ENCODE measurements around the gene PLGRKT. TPM values are rescaled to one million over a fixed set of nuclear protein-coding genes. Genes with fewer than 3 reads are reported as not detected.
A peak's percentile ranks its signal among the peaks of the same experiment; 100 is the strongest.
"Not testable (repeated sequence)": the region's sequence is repeated elsewhere in the genome, so short reads cannot be mapped to it uniquely, and the experiment has no call there.

PLGRKT gene
- total RNA-seq, 1 donor from 2014 or later, result 10.7 TPM

DNA sequence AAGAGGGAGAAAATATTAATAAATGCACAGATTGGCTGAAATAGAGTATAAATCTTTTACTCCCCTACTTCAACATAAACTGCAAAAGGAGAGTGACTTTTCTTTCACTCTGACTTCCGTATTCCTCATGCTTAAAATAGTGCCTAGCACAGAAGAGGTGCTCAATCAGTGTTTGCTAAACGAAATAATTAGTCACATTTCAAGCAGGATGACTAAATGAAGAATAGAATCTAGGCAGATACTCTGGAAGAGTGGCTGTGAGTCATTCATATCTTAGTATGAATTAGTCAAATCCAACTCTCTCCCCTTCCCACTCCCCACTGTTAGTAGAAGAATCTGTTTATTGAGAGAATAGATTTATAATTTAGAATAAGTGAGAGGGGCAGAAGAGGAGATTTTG, 17.5 kb upstream of the PLGRKT start:
- intact Hi-C loops (cut with DNase I), result no loop called here
- DNase-seq (ENCODE audit: low spot score) (no peak), ATAC-seq (no peak)

DNA sequence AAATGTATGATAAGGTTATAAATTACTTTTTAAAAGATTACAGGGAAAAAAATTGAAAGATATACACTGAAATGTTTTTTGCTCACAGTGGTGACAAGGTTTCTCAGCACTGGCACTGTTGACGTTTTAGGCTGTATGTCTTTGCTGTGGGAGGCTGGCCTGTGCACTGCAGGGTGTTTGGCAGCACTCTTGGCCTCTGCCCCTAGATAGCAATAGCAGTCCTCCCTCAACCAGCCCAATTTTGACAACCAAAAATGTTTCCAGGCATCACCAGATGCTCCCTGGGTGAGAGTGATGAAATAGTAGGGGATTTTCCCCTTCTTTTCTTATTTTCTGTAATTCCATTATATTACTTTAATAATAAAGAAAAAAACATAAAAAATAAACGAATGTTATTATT, 15.9 kb upstream of the PLGRKT start:
- no peak for DNase-seq (ENCODE audit: low spot score)
- intact Hi-C loops (cut with DNase I), result no loop called here
- no peak for ATAC-seq

GRCh38 chr9:5453004-5453403, 15.3 kb upstream of the PLGRKT start:
- ATAC-seq (no peak), DNase-seq (ENCODE audit: low spot score) (no peak)
- intact Hi-C loops (cut with DNase I), result no loop called here

DNA sequence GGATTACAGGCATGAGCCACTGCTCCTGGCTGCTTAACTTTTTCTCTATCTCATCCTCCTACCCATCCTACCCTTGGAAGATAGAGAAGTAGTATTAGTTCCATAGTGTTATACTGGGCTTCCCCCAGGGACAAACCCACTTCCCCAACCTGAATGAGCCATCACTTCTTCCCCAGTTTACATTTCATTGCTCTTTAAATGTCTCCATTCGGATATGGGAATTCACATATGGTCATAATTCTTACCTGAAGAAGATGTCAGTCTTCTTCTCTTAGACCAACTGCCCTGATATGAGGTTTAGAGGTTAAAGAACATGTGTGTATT, 14.5 kb upstream of the PLGRKT start:
- intact Hi-C loops (cut with DNase I), result no loop called here
- DNase-seq (ENCODE audit: low spot score), result no peak
- ATAC-seq, result no peak

- peak; percentile 99 for ATAC-seq
- intact Hi-C loops (cut with DNase I), result no loop called here
- peak; percentile 89 for DNase-seq (ENCODE audit: low spot score)
Observed at GRCh38 chr9:5450359-5451091, 12.8 kb upstream of the PLGRKT start, which contains the start of gene CD274. Gene CD274 (plus strand): TSS chr9:5450542. CDS start chr9:5456114, 5,572 bp downstream.

GRCh38 chr9:5449521-5450358, 12.0 kb upstream of the PLGRKT start:
- DNase-seq (ENCODE audit: low spot score), result no peak
- peak; percentile 11 for ATAC-seq
- intact Hi-C loops (cut with DNase I), result no loop called here

DNA sequence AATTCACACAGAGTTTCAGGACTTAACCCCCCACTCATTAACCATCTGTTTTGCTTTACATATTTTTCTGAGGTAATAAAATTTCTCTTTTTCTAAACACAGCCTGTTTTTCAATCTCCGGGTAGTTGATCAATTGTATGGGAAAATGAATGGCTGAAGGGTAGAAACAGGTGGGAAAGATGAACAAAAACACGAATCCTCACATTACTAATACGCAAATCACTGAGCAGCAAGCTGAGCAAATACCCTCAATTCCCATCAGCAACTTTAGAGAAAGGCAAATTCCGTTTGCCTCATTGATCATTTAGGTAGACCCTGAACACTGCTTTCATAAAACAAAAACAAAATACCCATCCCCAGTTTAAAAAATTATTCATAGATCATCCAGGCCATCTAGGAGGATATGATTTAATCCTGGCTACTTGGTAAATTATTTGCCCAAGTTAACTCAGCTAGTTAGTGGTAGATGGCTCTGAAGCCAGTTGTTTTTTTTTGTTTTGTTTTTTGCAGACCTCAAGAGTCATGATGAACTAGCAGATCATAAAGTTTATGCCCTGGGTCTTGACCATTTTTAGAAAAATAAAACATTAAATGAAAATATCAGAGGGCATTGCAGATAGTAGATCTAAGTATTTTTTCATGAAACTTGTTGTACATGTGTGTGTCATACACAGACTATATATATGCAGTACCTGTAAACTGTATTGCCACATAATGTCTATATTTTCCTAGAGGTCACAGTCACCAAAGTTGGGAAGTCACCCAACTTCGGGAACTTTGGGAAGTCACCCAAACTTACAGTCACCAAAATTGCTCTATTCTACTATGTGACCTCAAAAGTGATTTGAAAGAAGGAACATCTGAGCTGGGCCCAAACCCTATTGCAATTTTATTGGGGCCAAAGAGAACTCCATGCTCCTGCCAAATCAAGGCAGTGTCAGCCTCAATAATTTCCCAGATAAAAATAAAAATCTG, 11.0 kb upstream of the PLGRKT start:
- no peak for DNase-seq (ENCODE audit: low spot score)
- no peak for ATAC-seq
- intact Hi-C loops (cut with DNase I), result no loop called here

- ATAC-seq (no peak), DNase-seq (ENCODE audit: low spot score) (no peak)
- intact Hi-C loops (cut with DNase I), result no loop called here
Observed at GRCh38 chr9:5448016-5448415, 10.3 kb upstream of the PLGRKT start.

GRCh38 chr9:5447337-5447736, 9.6 kb upstream of the PLGRKT start:
- DNase-seq (ENCODE audit: low spot score) (no peak), ATAC-seq (no peak)
- intact Hi-C loops (cut with DNase I), result no loop called here

- ATAC-seq (no peak), DNase-seq (ENCODE audit: low spot score) (no peak)
- intact Hi-C loops (cut with DNase I), result no loop called here
Observed at GRCh38 chr9:5446451-5447236, 8.9 kb upstream of the PLGRKT start.

- intact Hi-C loops (cut with DNase I), result no loop called here
- DNase-seq (ENCODE audit: low spot score) (no peak), ATAC-seq (no peak)
Observed at GRCh38 chr9:5445886-5446285, 8.2 kb upstream of the PLGRKT start.

GRCh38 chr9:5445096-5445495, 7.4 kb upstream of the PLGRKT start:
- ATAC-seq; DNase-seq (ENCODE audit: low spot score); intact Hi-C loops (cut with DNase I): not testable (repeated sequence)

DNA sequence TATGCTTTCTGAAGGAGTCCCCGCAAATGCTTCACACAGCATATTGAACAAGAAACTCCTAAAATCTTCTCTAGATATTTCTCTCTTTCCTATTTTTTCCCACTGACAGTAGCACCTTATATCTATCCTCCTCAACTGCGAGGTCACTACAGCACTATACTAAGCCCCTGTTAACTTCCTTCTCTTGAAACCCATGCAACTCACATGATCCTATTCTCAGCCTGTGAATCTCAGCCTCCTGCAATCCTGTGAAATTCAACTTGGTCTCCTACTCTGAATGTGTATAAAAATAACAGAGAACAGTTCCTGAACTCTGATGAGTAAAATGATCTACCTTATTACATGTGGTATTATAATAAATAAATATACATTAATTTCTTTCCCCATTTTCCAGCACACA, 6.1 kb upstream of the PLGRKT start:
- DNase-seq (ENCODE audit: low spot score), result no peak
- ATAC-seq, result no peak
- intact Hi-C loops (cut with DNase I), result no loop called here

- no peak for ATAC-seq
- DNase-seq (ENCODE audit: low spot score), result no peak
- intact Hi-C loops (cut with DNase I), result no loop called here
Observed at GRCh38 chr9:5442400-5443011, 4.8 kb upstream of the PLGRKT start.

DNA sequence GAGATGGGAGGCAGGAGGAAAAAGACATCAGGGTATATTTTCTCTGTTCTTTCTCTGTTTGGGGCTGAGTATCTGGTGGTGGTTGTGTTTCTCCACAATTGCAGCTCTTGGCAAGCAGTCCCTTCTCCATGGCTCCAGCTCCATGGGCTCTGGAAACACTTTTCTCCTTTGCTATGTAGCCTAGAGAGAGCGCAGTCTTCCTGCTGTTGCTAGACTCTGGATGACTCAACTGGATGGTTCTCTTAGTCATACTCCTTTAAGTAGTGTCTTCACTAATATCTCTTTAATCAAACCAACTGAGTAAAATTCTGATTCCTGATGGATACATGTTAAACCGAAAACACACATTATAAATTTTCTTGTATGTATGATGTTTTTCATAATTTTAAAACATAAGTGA, 3.3 kb upstream of the PLGRKT start:
- intact Hi-C loops (cut with DNase I), result no loop called here
- DNase-seq (ENCODE audit: low spot score), result no peak
- ATAC-seq, result no peak

- intact Hi-C loops (cut with DNase I), result no loop called here
- ATAC-seq (no peak), DNase-seq (ENCODE audit: low spot score) (no peak)
Observed at GRCh38 chr9:5440426-5440825, 2.7 kb upstream of the PLGRKT start.

DNA sequence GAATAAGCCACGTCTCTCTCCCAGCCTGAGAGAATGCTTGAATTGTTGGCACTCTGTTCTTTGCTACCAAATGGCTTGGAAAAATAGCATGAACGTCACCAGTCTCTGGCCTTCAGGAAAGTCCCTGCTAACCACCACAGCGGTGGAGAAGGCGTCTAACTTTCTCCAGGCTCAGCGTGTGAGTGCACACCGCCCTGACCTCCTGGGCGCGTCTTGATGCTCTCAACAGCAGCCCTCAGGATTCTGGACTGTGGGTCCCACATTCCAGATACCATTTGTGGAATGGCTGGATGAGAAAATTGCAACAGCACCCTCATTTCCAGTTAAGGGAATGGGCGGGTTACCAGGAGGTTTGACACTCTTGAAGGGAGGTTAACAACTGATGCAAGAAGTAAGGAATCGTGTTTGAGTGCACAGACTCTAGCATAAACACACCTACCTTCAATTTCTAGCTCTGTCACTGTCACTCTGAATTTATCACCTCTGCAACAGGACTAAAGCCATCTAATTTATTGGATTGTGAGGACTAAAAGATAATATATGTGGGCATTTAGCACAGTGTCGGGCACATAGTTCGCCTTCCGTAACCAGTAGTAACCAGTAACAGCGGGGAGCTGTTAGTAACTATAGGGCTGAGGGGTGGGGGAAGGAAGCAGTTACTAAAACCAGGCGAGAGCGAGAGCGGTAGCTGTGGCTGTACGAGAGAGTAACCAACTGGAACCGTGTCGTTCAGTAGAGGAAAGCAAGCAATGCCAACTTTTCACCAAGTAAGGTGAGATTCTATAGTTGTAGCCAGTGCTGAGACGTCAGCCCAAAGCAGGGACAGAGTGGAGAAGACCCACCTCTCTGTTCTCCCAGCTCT, 807 bp upstream of the PLGRKT start:
- intact Hi-C loops (cut with DNase I), result no loop called here
- DNase-seq (ENCODE audit: low spot score) (no peak), ATAC-seq (peak; percentile 17)
